ENCODE measurements around the gene MTRF1. TPM values are rescaled to one million over a fixed set of nuclear protein-coding genes. Genes with fewer than 3 reads are reported as not detected.

MTRF1 gene
- total and polyA plus RNA-seq, 10 donors: 10.6 to 17.8 (median 16.1) TPM

DNA sequence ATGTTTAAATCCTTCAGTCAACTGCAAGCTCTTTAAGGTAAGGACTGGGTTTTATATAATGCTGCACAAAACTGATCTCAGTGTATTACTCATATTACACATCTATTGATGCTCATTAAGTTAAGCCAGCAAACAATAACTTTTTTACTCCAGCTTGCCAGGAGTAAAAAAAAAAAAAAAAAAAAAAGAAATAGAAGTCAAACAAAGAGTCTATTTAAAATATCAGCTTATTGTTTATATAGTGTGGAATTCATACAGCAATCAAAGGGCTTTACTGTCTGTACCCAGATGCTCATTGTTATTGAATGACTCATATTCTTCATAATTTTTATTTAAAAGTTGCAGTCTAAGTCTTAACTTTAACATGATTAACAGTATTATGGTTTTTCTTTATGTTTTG is 47.2 kb downstream of the MTRF1 start:
- intact Hi-C loops (cut with DNase I; ENCODE audit: low total_unique reads): no loop called here
- no peaks in the 10 kb centered on the region for H3K27me3 ChIP-seq (replicated peaks in 1 of 7)
- H3K27ac ChIP-seq: no peak overlapping the region
- H3K4me1 ChIP-seq: peaks cover 0 to 4% (median 0%) of the 10 kb centered on the region in 6 donors
- peaks cover 0 to 6% (median 5%) of the 10 kb centered on the region in 8 donors for H3K9me3 ChIP-seq
- TF ChIP-seq POLR2AphosphoS5 (IDR thresholded peaks at IDR 0.05) (no peak), POLR2A (IDR thresholded peaks at IDR 0.05) (no peak)
- TF ChIP-seq, protein P1, sequence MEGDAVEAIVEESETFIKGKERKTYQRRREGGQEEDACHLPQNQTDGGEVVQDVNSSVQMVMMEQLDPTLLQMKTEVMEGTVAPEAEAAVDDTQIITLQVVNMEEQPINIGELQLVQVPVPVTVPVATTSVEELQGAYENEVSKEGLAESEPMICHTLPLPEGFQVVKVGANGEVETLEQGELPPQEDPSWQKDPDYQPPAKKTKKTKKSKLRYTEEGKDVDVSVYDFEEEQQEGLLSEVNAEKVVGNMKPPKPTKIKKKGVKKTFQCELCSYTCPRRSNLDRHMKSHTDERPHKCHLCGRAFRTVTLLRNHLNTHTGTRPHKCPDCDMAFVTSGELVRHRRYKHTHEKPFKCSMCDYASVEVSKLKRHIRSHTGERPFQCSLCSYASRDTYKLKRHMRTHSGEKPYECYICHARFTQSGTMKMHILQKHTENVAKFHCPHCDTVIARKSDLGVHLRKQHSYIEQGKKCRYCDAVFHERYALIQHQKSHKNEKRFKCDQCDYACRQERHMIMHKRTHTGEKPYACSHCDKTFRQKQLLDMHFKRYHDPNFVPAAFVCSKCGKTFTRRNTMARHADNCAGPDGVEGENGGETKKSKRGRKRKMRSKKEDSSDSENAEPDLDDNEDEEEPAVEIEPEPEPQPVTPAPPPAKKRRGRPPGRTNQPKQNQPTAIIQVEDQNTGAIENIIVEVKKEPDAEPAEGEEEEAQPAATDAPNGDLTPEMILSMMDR (IDR thresholded peaks at IDR 0.05 in 8 of 11, conservative IDR thresholded peaks at IDR 0.05 in 3 of 11): no peak
- no peak overlapping the region for H3K4me3 ChIP-seq
- no peak for DNase-seq
- peaks cover 0 to 45% (median 0%) of the 10 kb centered on the region in 6 donors for H3K36me3 ChIP-seq

DNA sequence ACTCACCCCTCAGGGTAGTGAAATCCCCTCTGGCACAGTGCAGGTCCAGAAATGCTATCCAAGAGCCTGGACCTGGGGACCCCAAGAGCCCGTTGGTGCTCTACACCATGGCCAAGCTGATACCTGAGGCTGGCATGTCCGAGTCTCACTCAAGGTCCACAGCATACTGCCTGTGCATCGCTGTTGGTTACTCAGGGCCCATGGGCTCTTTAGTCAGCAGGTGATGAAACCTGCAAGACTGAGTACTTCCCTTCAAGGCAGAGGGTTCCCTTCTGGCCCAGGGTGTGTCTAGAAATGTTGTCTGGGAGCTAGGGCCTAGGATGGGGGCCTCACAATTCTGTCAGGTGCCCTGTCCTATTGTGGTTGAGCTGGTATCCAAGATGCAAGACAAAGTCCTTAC is 49.5 kb downstream of the MTRF1 start:
- WGBS, 5 donors: 48 to 100% (median 65%) methylated on average over 1 to 3 of the region's 3 CpGs
- peaks cover 0 to 28% (median 10%) of the 10 kb centered on the region in 8 donors for H3K9me3 ChIP-seq
- peak overlapping the region in 5 of 8 donors; percentile 18 to 80 (median 64) for H3K27ac ChIP-seq
- TF ChIP-seq POLR2AphosphoS5 (IDR thresholded peaks at IDR 0.05): no peak
- TF ChIP-seq, protein P1 (IDR thresholded peaks at IDR 0.05 in 8 of 11, conservative IDR thresholded peaks at IDR 0.05 in 3 of 11): no peak
- TF ChIP-seq POLR2A (IDR thresholded peaks at IDR 0.05): no peak
- no peaks in the 10 kb centered on the region for H3K27me3 ChIP-seq (replicated peaks in 1 of 7)
- DNase-seq: no peak
- H3K36me3 ChIP-seq: peaks cover 0 to 26% (median 0%) of the 10 kb centered on the region in 6 donors
- no peak overlapping the region for H3K4me3 ChIP-seq
- no peaks in the 10 kb centered on the region for H3K4me1 ChIP-seq
- intact Hi-C loops (cut with DNase I; ENCODE audit: low total_unique reads): no loop called here

DNA sequence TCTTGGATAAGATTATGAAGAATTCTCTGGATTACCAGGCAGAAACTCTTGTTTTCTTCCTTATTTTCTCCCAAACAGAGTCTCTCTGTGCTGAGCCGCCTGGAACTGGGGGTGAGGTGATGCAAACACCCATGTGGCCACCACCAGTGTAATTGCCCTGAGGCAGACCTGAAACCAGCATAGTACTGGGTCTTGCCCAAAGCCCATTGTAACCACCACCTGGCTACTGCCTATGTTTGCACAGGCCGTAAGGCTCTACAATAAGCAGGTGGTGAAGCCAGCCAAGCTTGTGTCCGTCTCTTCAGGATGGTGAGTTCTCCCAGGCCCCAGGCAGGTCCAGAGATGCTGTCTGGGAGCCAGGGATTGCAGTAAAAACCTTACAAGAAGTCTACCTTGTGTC is 50.1 kb downstream of the MTRF1 start:
- no peaks in the 10 kb centered on the region for H3K4me1 ChIP-seq
- WGBS, 5 donors: 79 to 96% (median 84%) methylated on average over 3 of the region's 3 CpGs
- DNase-seq: no peak
- peaks cover 0 to 34% (median 12%) of the 10 kb centered on the region in 8 donors for H3K9me3 ChIP-seq
- TF ChIP-seq POLR2A (IDR thresholded peaks at IDR 0.05): no peak
- TF ChIP-seq, protein P1 (IDR thresholded peaks at IDR 0.05 in 8 of 11, conservative IDR thresholded peaks at IDR 0.05 in 3 of 11): no peak
- TF ChIP-seq POLR2AphosphoS5 (IDR thresholded peaks at IDR 0.05): no peak
- H3K27ac ChIP-seq: peak overlapping the region in 5 of 8 donors; percentile 18 to 80 (median 64)
- no peak overlapping the region for H3K4me3 ChIP-seq
- intact Hi-C loops (cut with DNase I; ENCODE audit: low total_unique reads): no loop called here
- H3K27me3 ChIP-seq (replicated peaks in 1 of 7): no peaks in the 10 kb centered on the region
- H3K36me3 ChIP-seq: peaks cover 0 to 20% (median 0%) of the 10 kb centered on the region in 6 donors

DNA sequence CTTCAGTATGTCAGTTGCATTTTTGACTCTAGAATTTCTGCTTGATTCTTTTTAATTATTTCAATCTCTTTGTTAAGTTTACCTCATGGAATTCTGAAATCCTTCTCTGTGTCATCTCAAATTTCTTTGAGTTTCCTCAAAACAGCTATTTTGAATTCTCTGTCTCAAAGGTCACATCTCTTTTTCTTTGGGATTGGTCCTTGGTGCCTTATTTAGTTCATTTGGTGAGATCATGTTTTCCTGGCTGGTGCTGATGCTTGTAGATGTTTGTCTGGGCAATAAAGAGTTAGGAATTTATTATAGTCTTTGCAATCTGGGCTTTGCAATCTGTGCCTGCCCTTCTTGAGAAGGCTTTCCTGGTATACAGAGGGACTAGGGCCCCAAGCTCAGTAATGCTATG is 50.5 kb downstream of the MTRF1 start:
- no peaks in the 10 kb centered on the region for H3K4me1 ChIP-seq
- H3K36me3 ChIP-seq: peaks cover 0 to 17% (median 0%) of the 10 kb centered on the region in 6 donors
- peaks cover 0 to 37% (median 16%) of the 10 kb centered on the region in 8 donors for H3K9me3 ChIP-seq
- H3K4me3 ChIP-seq: no peak overlapping the region
- TF ChIP-seq POLR2A (IDR thresholded peaks at IDR 0.05): no peak
- TF ChIP-seq, protein P1 (IDR thresholded peaks at IDR 0.05 in 8 of 11, conservative IDR thresholded peaks at IDR 0.05 in 3 of 11): no peak
- TF ChIP-seq POLR2AphosphoS5 (IDR thresholded peaks at IDR 0.05): no peak
- intact Hi-C loops (cut with DNase I; ENCODE audit: low total_unique reads): no loop called here
- no peaks in the 10 kb centered on the region for H3K27me3 ChIP-seq (replicated peaks in 1 of 7)
- no peak for DNase-seq
- peak overlapping the region in 1 of 8 donors; percentile 80 for H3K27ac ChIP-seq

All from spleen (tissue), 11 donors.